A673 (cell line): ENCODE results near the gene PDSS1. TPM values are rescaled to one million over a fixed set of nuclear protein-coding genes. Genes with fewer than 3 reads are reported as not detected.

Source experiments
- BruUV-seq: library from RNA; stranded (reverse); fragments of 400-500 nt; replicated peaks from 2 replicates; lab custom pipeline; 2021; lab: Mats Ljungman, UMichigan
- CTCF ChIA-PET: fragments of 300-600 bp; sonication (Branson Sonifier 250); formaldehyde crosslinking; loops from one replicate; lab custom pipeline; 2022; ENCODE audit warnings: antibody characterized with exemption; lab: Charles Lee
- POLR2A ChIA-PET: fragments of 300-600 bp; sonication (Branson Sonifier 250); formaldehyde crosslinking; loops from one replicate; lab custom pipeline; 2022; ENCODE audit warnings: antibody characterized with exemption; ENCODE audit not compliant: low non-redundant PET; lab: Charles Lee
- DNase-seq: peaks from one replicate; pipeline ENCODE4 v3.0.0-alpha.2; 2015; ENCODE audit warnings: low spot score
- H3K27ac ChIP-seq: fragments of 200-600 bp; sonication (generic); 2 replicates; pipeline ENCODE4 v1.5.1; 2016; ENCODE audit warnings: mixed run types, low read depth, mild to moderate bottlenecking, mixed read lengths, antibody characterized with exemption, low read length; ENCODE audit not compliant: poor library complexity, severe bottlenecking
- H3K27me3 ChIP-seq: fragments of 200-600 bp; sonication (generic); replicated peaks from 2 replicates; pipeline ENCODE4 v1.6.1; 2017; ENCODE audit warnings: mixed run types, low read depth, mild to moderate bottlenecking, mixed read lengths, antibody characterized with exemption, low read length; ENCODE audit not compliant: insufficient read depth, poor library complexity
- H3K36me3 ChIP-seq: fragments of 200-600 bp; sonication (generic); 2 replicates; pipeline ENCODE4 v1.6.1; 2016; ENCODE audit warnings: mixed run types, mild to moderate bottlenecking, mixed read lengths, antibody characterized with exemption, low read length; ENCODE audit not compliant: insufficient read depth, poor library complexity, severe bottlenecking
- H3K4me1 ChIP-seq: fragments of 200-600 bp; sonication (generic); 2 replicates; pipeline ENCODE4 v1.6.1; 2017; ENCODE audit warnings: mixed run types, mild to moderate bottlenecking, mixed read lengths, antibody characterized with exemption, low read length; ENCODE audit not compliant: insufficient read depth, poor library complexity, severe bottlenecking
- H3K4me3 ChIP-seq: fragments of 200-600 bp; sonication (generic); 2 replicates; pipeline ENCODE4 v1.5.1; 2016; ENCODE audit warnings: low read depth, mixed run types, mild to moderate bottlenecking, mixed read lengths, low read length; ENCODE audit not compliant: poor library complexity, severe bottlenecking
- H3K9me3 ChIP-seq: fragments of 200-600 bp; sonication (generic); 2 replicates; pipeline ENCODE4 v1.6.1; 2016; ENCODE audit warnings: mixed run types, low read depth, mild to moderate bottlenecking, mixed read lengths, antibody characterized with exemption, low read length; ENCODE audit not compliant: poor library complexity, severe bottlenecking
- CTCF ChIP-seq: fragments of 300-800, 200-600 bp; sonication (generic); conservative IDR thresholded peaks from 2 replicates; pipeline ENCODE4 v1.5.1; 2017; ENCODE audit warnings: low read depth, mild to moderate bottlenecking, antibody characterized with exemption, low read length, moderate library complexity, mixed read lengths
- EZH2 ChIP-seq: fragments of 200-600 bp; sonication (generic); IDR thresholded peaks from 2 replicates; pipeline ENCODE4 v1.6.1; 2017; ENCODE audit warnings: borderline replicate concordance, low read depth, mild to moderate bottlenecking, mixed read lengths, antibody characterized with exemption, low read length; ENCODE audit not compliant: poor library complexity, severe bottlenecking
- intact Hi-C: fragments of 100-400 bp; cut with micrococcal nuclease; formaldehyde crosslinking; loops from one replicate; pipeline ENCODE4 v1.10.0; 2022; ENCODE audit not compliant: unreplicated experiment
- total RNA-seq: library from RNA; stranded (reverse); gene quantifications from 2 replicates; pipeline ENCODE4 v1.2.3, GENCODE V29; 2021

PDSS1 gene
- total RNA-seq, 1 experiment from 2014 or later: 55.4 TPM

GRCh38 chr10:26721561-26721960 is 24.1 kb downstream of the PDSS1 start:
- Histone ChIP-seq H3K36me3 (peaks cover 74% of the 10 kb centered on the region), H3K9me3 (no peaks in the 10 kb centered on the region), H3K27me3 (no peaks in the 10 kb centered on the region), H3K4me1 (no peaks in the 10 kb centered on the region), H3K4me3 (no peak overlapping the region), H3K27ac (no peak overlapping the region)
- DNase-seq: no peak
- POLR2A ChIA-PET: no interaction called here
- BruUV-seq: no TSS peak
- CTCF ChIA-PET: no interaction called here
- no peak for TF ChIP-seq CTCF
- no peak for TF ChIP-seq EZH2
- intact Hi-C loops: loop anchor here (5.0 kb wide), 1 partner anchor 384 kb away; no protein-coding TSS in a partner anchor

DNA sequence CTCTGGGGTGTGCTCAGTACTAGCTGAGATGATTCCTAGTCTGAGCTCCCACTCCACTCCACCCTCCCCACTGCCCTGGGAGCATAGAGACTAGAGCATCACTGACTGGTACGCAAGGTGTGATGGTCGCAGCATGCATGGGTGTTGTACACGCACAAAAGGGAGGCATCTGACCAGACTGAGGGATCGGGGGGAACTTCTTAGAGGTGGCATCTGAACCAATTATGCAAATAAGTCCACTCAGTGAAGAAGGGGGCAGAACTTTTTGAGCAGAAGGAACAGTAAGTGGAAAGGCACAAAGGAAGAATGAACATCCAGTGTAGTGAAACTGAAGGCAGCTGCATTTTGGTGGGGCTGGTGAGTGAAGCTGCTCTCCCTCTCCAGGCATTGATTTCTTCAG is 25.5 kb downstream of the PDSS1 start:
- no peak for TF ChIP-seq EZH2
- no peak for TF ChIP-seq CTCF
- no peaks in the 10 kb centered on the region for H3K9me3 ChIP-seq
- peaks cover 74% of the 10 kb centered on the region for H3K36me3 ChIP-seq
- POLR2A ChIA-PET: no interaction called here
- intact Hi-C loops: loop anchor here (5.0 kb wide), 1 partner anchor 386 kb away; no protein-coding TSS in a partner anchor
- H3K27me3 ChIP-seq: no peaks in the 10 kb centered on the region
- no peak overlapping the region for H3K27ac ChIP-seq
- CTCF ChIA-PET: no interaction called here
- H3K4me1 ChIP-seq: no peaks in the 10 kb centered on the region
- BruUV-seq: no TSS peak
- no peak overlapping the region for H3K4me3 ChIP-seq
- no peak for DNase-seq

DNA sequence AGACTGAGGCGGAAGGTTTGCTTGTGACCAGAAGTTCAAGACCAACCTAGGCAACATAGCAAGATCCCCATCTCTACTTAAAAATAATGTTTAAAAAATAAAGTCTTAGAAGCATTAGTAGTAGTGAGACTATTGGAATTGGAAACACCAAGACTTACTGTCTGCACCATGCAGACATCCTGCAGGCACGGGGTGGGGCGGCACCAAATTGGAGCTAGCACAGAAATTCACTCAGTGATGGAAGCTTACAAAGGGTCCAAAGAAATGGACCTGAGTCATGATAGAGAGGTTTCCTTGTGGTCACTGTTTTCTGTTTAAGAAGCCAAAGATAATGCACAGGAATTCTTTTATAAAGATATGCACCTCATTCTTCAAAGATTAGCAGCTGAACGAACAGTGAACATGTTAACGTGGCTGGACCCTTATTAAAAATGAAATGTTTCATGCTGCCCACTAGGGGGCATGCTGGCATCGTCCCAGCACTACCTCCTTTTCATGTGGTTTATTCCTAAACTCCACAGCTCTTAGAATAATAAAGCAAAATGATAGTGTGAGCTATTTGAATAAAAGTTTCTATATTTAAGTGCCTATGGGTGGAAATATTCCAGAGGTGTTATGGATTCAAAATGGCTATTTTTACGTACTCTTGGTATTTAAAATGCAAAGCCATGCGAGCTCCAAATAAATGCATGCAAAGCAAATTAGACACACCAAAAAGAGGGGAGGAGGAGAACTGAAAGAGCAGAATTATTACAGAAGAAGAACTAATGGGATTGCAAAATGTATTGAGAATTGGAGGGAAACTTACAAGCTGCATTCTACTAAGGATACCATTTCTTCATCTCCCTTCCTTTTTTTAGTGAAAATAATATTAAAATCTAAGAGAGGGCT is 28.6 kb downstream of the PDSS1 start:
- TF ChIP-seq CTCF (peak; percentile 90), EZH2 (no peak)
- DNase-seq: peak; percentile 71
- BruUV-seq: no TSS peak
- ChIA-PET POLR2A (interaction anchor here (0.5 kb wide), 1 partner anchor 143 kb away, joined by 3 read pairs; no protein-coding TSS in a partner anchor), CTCF (interaction anchor here (0.7 to 1.3 kb wide), 4 partner anchors 9 to 156 kb away, joined by 3 to 19 read pairs (median 4); partner anchors contain the start of gene ABI1)
- no peaks in the 10 kb centered on the region for H3K27me3 ChIP-seq
- intact Hi-C loops: loop anchor here (2.0 kb wide), 1 partner anchor 155 kb away; no protein-coding TSS in a partner anchor
- H3K36me3 ChIP-seq: peaks cover 79% of the 10 kb centered on the region
- no peaks in the 10 kb centered on the region for H3K9me3 ChIP-seq
- no peaks in the 10 kb centered on the region for H3K4me1 ChIP-seq
- H3K27ac ChIP-seq: no peak overlapping the region
- H3K4me3 ChIP-seq: no peak overlapping the region
